SK-N-SH (cell line): ENCODE measurements around the gene PRDM8. TPM values are rescaled to one million over a fixed set of nuclear protein-coding genes. Genes with fewer than 3 reads are reported as not detected.

Experiments
- CTCF ChIA-PET: fragments of 300-600, 350-600 bp; formaldehyde crosslinking; extraction: SDS; loops from one replicate; lab custom pipeline; 2021; lab: Yijun Ruan, JAX
- POLR2A ChIA-PET: fragments of 350-600 bp; sonication (Branson Sonifier 250); formaldehyde crosslinking; extraction: SDS; loops from one replicate; lab custom pipeline; 2020; ENCODE audit warnings: antibody characterized with exemption, inconsistent platforms; lab: Yijun Ruan, JAX
- DNase-seq: peaks from one replicate; pipeline ENCODE4 v3.0.0; 2012
- H2AFZ ChIP-seq: fragments of 200-600 bp; sonication (generic); 2 replicates; pipeline ENCODE4 v1.8.1; 2016; ENCODE audit warnings: antibody characterized with exemption, mild to moderate bottlenecking, low read depth
- H3F3A ChIP-seq: fragments of 200-600 bp; sonication (generic); replicated peaks from 2 replicates; pipeline ENCODE3; 2016; ENCODE audit warnings: antibody characterized with exemption, mild to moderate bottlenecking; ENCODE audit not compliant: insufficient read depth
- H3K27ac ChIP-seq, 2 experiments: fragments of 200-500 bp in 1 of 2; fragments of 200-600 bp in 1 of 2; sonication (Bioruptor generic) in 1 of 2; sonication (generic), shearing (Covaris generic) in 1 of 2; 2 replicates each; pipeline versions ENCODE4 v1.5.1 to v1.6.1; 2014 to 2016; ENCODE audit warnings: low read depth in 2 of 2, inconsistent platforms in 1 of 2, low read length in 1 of 2, mild to moderate bottlenecking in 1 of 2, mixed read lengths in 1 of 2
- H3K27me3 ChIP-seq: fragments of 200-600 bp; sonication (generic), shearing (Covaris generic); 2 replicates; pipeline ENCODE4 v1.6.1; 2016; ENCODE audit warnings: mixed run types; ENCODE audit not compliant: insufficient read depth
- H3K36me3 ChIP-seq, 2 experiments: fragments of 200-500 bp in 1 of 2; fragments of 200-600 bp in 1 of 2; sonication (Bioruptor generic) in 1 of 2; sonication (generic) in 1 of 2; replicated peaks in 1 of 2; 2 replicates each; pipeline versions ENCODE3 to v1.5.1; 2014 to 2016; ENCODE audit warnings: low read length in 1 of 2, mild to moderate bottlenecking in 1 of 2; ENCODE audit not compliant: insufficient read depth in 2 of 2, control insufficient read depth in 1 of 2
- H3K4me1 ChIP-seq, 2 experiments: fragments of 200-500 bp in 1 of 2; fragments of 200-600 bp in 1 of 2; sonication (Bioruptor generic) in 1 of 2; sonication (generic), shearing (Covaris generic) in 1 of 2; 2 replicates each; pipeline versions ENCODE4 v1.5.1 to v1.6.1; 2014 to 2016; ENCODE audit warnings: low read depth in 1 of 2, low read length in 1 of 2, mixed run types in 1 of 2; ENCODE audit not compliant: insufficient read depth in 2 of 2, control insufficient read depth in 1 of 2
- H3K4me2 ChIP-seq: fragments of 200-600 bp; sonication (generic), shearing (Covaris generic); 2 replicates; pipeline ENCODE4 v1.6.1; 2017; ENCODE audit warnings: mixed run types
- H3K4me3 ChIP-seq, 2 experiments: fragments of 200-500 bp in 1 of 2; fragments of 200-600 bp in 1 of 2; sonication (Bioruptor generic) in 1 of 2; sonication (generic), shearing (Covaris generic) in 1 of 2; 2 replicates each; pipeline versions ENCODE4 v1.5.1 to v1.8.1; 2014 to 2016; ENCODE audit warnings: low read depth in 2 of 2, inconsistent platforms in 1 of 2, low read length in 1 of 2, mild to moderate bottlenecking in 1 of 2, mixed read lengths in 1 of 2, moderate library complexity in 1 of 2
- H3K79me2 ChIP-seq: fragments of 200-600 bp; sonication (generic); 2 replicates; pipeline ENCODE4 v1.8.1; 2017; ENCODE audit warnings: mild to moderate bottlenecking; ENCODE audit not compliant: insufficient read depth
- H3K9ac ChIP-seq: fragments of 200-600 bp; sonication (generic); 2 replicates; pipeline ENCODE4 v1.6.1; 2017; ENCODE audit warnings: mixed run types
- H3K9me2 ChIP-seq: fragments of 200-600 bp; sonication (generic); 2 replicates; pipeline ENCODE4 v1.6.1; 2017; ENCODE audit warnings: mixed run types
- H3K9me3 ChIP-seq: fragments of 200-600 bp; sonication (generic); 2 replicates; pipeline ENCODE4 v1.6.1; 2017; ENCODE audit warnings: mixed run types, mild to moderate bottlenecking, moderate library complexity
- H4K20me1 ChIP-seq: fragments of 200-600 bp; sonication (generic); 2 replicates; pipeline ENCODE4 v1.6.1; 2017; ENCODE audit warnings: mild to moderate bottlenecking, mixed run types; ENCODE audit not compliant: insufficient read depth
- CHD2 ChIP-seq: fragments of 150-350 bp; IDR thresholded peaks from 2 replicates; pipeline ENCODE4 v1.6.1; 2018; ENCODE audit warnings: low read length; ENCODE audit not compliant: partially characterized antibody
- CTCF ChIP-seq: fragments of 200-600 bp; sonication (generic); IDR thresholded peaks from 2 replicates; pipeline ENCODE4 v1.6.1; 2017; ENCODE audit warnings: antibody characterized with exemption, mild to moderate bottlenecking, moderate library complexity
- EZH2phosphoT487 ChIP-seq: fragments of 200-600 bp; sonication (generic); IDR thresholded peaks from 2 replicates; pipeline ENCODE4 v1.6.1; 2017; ENCODE audit warnings: low read depth, mixed run types, mild to moderate bottlenecking, antibody characterized with exemption, moderate library complexity, borderline replicate concordance
- FOXM1 ChIP-seq: IDR thresholded peaks from 2 replicates; pipeline ENCODE4 v1.4.0; 2012; ENCODE audit warnings: low read depth, mild to moderate bottlenecking
- JUND ChIP-seq: IDR thresholded peaks from 2 replicates; pipeline ENCODE4 v1.4.0; 2012
- NRF1 ChIP-seq: IDR thresholded peaks from 2 replicates; pipeline ENCODE4 v1.6.1; 2012; ENCODE audit warnings: low read depth, mild to moderate bottlenecking, low read length
- RAD21 ChIP-seq: IDR thresholded peaks from 2 replicates; pipeline ENCODE4 v1.6.1; 2012; ENCODE audit warnings: mild to moderate bottlenecking, low read length
- REST ChIP-seq: IDR thresholded peaks from 2 replicates; pipeline ENCODE4 v1.6.1; 2012; ENCODE audit warnings: mild to moderate bottlenecking, low read depth, low read length, moderate library complexity
- SMC3 ChIP-seq: IDR thresholded peaks from 2 replicates; pipeline ENCODE4 v1.6.1; 2012; ENCODE audit warnings: low read depth, low read length, improper control_type of control experiment
- WGBS: methylation state at CpG from one replicate; pipeline ENCODE4 v1.1.6; 2017; ENCODE audit warnings: low lambda C conversion rate; 5-methylcytosine and 5-hydroxymethylcytosine counted together
- polyA plus RNA-seq, 3 experiments: library from polyadenylated mRNA; depleted of rRNA; stranded (reverse); fragments of >200 nt; gene quantifications; 2 replicates each; pipeline ENCODE4 v1.2.3, GENCODE V29; 2012
- TF ChIP-seq, protein P1 (sequence below): fragments of 150-350 bp; IDR thresholded peaks from 2 replicates; pipeline ENCODE4 v1.6.1; 2017; ENCODE audit warnings: antibody characterized with exemption, low read length, low read depth, borderline replicate concordance
- TF ChIP-seq, protein P2 (sequence below): IDR thresholded peaks from 2 replicates; pipeline ENCODE4 v1.4.0; 2012; ENCODE audit warnings: low read depth, borderline replicate concordance

PRDM8 gene
- polyA plus RNA-seq, 1 of the 3 experiments (the other 2 are of a cell fraction), result 3.5 TPM

GRCh38 chr4:80213117-80213815 lies 16.0 kb downstream of the PRDM8 start (continued):
- no peak for TF ChIP-seq REST

- no peaks in the 10 kb centered on the region for H3K79me2 ChIP-seq
- no peak for DNase-seq
- H3K36me3 ChIP-seq, result no peaks in the 10 kb centered on the region
- H3K9me2 ChIP-seq, result no peaks in the 10 kb centered on the region
- H2AFZ ChIP-seq, result no peak overlapping the region
- peaks cover 4 to 7% of the 10 kb centered on the region in 2 experiments; a peak in 2 of 4 replicates for H3K4me1 ChIP-seq
- H3K27me3 ChIP-seq, result no peaks in the 10 kb centered on the region
- H3K27ac ChIP-seq, result no peak overlapping the region
- WGBS, result 10% methylated on average over 5 of the region's 5 CpGs
- CTCF ChIA-PET, result interaction anchor here (0.6 to 7.3 kb wide), 20 partner anchors 15 to 1277 kb away, joined by 3 to 79 read pairs (median 3); partner anchors contain the start of genes CFAP299 and PAQR3
- no peak overlapping the region for H3K9ac ChIP-seq
- H3K9me3 ChIP-seq, result no peaks in the 10 kb centered on the region
- no peak overlapping the region for H3K4me2 ChIP-seq
- H3F3A ChIP-seq, result peaks cover 33% of the 10 kb centered on the region
- no peaks in the 10 kb centered on the region for H4K20me1 ChIP-seq
- POLR2A ChIA-PET, result no interaction called here
- TF ChIP-seq SMC3 (peak; percentile 56), CHD2 (no peak), JUND (no peak), RAD21 (peak; percentile 82), FOXM1 (no peak), EZH2phosphoT487 (no peak), CTCF (peak; percentile 74), NRF1 (no peak)
- TF ChIP-seq, protein P1, sequence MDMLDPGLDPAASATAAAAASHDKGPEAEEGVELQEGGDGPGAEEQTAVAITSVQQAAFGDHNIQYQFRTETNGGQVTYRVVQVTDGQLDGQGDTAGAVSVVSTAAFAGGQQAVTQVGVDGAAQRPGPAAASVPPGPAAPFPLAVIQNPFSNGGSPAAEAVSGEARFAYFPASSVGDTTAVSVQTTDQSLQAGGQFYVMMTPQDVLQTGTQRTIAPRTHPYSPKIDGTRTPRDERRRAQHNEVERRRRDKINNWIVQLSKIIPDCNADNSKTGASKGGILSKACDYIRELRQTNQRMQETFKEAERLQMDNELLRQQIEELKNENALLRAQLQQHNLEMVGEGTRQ, result no peak
- TF ChIP-seq, protein P2, sequence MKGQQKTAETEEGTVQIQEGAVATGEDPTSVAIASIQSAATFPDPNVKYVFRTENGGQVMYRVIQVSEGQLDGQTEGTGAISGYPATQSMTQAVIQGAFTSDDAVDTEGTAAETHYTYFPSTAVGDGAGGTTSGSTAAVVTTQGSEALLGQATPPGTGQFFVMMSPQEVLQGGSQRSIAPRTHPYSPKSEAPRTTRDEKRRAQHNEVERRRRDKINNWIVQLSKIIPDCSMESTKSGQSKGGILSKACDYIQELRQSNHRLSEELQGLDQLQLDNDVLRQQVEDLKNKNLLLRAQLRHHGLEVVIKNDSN, result no peak
- H3K4me3 ChIP-seq, result peak overlapping the region in 1 of 2 experiments; percentile 28; a peak in 1 of 4 replicates
Observed at GRCh38 chr4:80215449-80216052, 18.2 kb downstream of the PRDM8 start.
